Measurements from ENCODE around the gene TPP1.

TPP1 gene

DNA sequence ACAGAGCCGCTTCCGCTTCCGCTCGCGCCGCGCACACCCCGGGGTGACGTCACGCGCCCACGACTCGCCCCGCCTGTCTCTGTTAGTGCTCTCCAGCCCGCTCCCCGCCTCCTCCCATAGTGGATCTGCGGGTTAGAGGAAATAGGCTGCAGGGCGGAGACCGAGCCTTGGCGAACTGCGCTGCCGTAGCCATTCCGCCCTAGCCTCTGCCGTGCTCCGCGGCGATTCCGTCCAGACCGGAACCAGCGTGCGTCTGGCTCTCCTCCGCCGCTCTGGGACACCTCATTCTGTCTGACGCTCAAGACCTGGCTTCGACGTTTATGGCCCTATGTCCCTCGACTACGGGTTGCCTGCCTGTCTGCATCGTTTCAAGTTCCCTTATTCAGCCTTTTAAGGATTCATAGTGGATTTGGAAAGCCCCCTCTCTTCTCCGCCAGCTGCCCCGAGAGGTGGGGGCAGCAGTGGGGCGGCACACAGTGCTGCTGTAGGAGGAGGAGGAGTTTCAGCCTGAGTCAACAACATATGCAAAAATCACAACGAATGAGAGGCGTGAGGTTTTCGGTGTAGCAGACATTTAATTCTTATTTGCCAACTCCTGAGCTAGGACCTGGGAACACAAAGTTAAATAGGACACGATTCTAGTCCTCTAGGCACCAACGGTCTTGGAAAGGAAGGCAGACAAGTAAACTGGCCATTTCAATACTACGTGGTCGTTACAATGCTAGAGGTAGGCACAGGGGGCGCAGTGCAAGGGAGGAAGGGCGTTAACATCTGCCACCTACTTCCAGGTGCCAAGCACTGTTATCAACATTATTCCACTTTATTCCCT lies 6.8 kb downstream of the TPP1 start, which contains the start of gene TAF10:
TAF10 (minus strand) TSS at position 4 of the 829 bp plus-strand sequence. CDS start 27 bp downstream, outside the sequence.
- TF ChIP-seq, protein P1, sequence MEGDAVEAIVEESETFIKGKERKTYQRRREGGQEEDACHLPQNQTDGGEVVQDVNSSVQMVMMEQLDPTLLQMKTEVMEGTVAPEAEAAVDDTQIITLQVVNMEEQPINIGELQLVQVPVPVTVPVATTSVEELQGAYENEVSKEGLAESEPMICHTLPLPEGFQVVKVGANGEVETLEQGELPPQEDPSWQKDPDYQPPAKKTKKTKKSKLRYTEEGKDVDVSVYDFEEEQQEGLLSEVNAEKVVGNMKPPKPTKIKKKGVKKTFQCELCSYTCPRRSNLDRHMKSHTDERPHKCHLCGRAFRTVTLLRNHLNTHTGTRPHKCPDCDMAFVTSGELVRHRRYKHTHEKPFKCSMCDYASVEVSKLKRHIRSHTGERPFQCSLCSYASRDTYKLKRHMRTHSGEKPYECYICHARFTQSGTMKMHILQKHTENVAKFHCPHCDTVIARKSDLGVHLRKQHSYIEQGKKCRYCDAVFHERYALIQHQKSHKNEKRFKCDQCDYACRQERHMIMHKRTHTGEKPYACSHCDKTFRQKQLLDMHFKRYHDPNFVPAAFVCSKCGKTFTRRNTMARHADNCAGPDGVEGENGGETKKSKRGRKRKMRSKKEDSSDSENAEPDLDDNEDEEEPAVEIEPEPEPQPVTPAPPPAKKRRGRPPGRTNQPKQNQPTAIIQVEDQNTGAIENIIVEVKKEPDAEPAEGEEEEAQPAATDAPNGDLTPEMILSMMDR (IDR thresholded peaks at IDR 0.05; ENCODE audit: low read depth, low read length), result peak; percentile 36
- peaks cover 1% of the 10 kb centered on the region; the same call in 1 of the 2 replicates for H3K4me1 ChIP-seq
- no peaks in the 10 kb centered on the region for H3K9me3 ChIP-seq
- no peaks in the 10 kb centered on the region for H3K27me3 ChIP-seq
- peak; percentile 93 for DNase-seq
- H3K4me3 ChIP-seq (ENCODE audit: low read depth, low read length), result peak within 1 kb of the TSS; percentile 72
- peaks cover 9% of the 10 kb centered on the region for H3K36me3 ChIP-seq

DNA sequence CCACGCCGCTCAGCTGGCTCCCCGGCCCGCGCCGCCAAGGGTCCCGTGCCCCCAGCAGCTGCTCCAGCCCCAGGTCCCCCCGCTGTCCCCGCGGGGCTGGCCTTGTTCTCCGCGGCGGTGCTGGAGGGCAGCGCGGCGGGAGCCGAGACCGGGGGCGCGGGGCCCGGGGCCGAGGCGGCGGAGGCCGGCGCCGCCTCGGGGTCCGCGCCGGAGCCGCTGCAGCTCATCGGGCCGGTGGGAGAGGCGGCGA lies 7.3 kb downstream of the TPP1 start:
- no peaks in the 10 kb centered on the region for H3K27me3 ChIP-seq
- peaks cover 9% of the 10 kb centered on the region for H3K36me3 ChIP-seq

DNA sequence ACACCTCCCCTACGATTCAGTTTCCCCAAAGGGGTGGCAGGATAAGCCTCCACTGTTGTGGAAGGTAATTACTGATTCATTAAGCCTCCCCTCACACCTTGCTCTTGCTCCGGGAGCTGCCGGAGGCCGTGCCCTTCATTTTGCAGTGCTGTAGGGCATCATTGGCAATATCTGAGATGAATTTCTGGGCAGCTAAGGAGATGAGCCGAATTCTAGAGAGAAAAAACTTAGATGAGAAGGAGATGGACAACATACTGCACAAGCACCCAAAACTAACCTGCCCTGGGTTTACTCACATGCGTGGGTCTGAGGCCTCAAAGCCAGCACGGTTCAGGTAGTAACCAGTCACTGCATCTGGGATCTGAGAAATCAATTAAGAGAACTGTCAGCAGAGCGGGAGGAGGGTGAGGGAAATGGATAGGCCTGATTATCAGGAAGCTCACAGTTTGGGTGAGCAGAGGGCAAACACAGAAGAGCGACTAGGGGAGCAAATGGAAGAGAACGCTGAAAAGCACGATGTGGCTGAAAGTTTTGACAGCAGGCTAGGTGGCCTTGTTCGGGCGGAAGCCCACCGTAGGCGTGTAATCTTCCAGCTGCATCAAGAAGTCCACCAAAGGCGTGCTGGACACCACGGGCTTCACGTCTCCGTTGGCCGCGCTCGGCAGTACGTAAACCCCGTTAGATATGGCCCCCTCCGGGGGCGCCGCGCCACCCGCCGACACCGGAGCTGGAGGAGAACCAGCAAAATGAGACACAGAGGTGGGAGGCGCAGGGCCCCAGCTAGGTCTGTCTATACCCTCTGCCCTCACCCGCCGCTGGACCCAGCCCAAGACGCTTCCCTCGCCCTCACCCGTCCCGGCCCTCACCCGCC lies 7.9 kb downstream of the TPP1 start:
- no peak for DNase-seq
- H3K36me3 ChIP-seq, result peaks cover 9% of the 10 kb centered on the region
- H3K27me3 ChIP-seq, result no peaks in the 10 kb centered on the region
- TF ChIP-seq, protein P1 (IDR thresholded peaks at IDR 0.05; ENCODE audit: low read depth, low read length), result no peak
- no peaks in the 10 kb centered on the region for H3K9me3 ChIP-seq
- peaks cover 8% of the 10 kb centered on the region for H3K4me1 ChIP-seq
- peak overlapping the region; percentile 71 for H3K4me3 ChIP-seq (ENCODE audit: low read depth, low read length)

More for the DNA sequence above, 7.3 kb downstream of the TPP1 start:
- Histone ChIP-seq H3K4me1 (peaks cover 4% of the 10 kb centered on the region; the same call in 1 of the 2 replicates), H3K4me3 (ENCODE audit: low read depth, low read length) (peak overlapping the region; percentile 71), H3K9me3 (no peaks in the 10 kb centered on the region)
- TF ChIP-seq, protein P1 (IDR thresholded peaks at IDR 0.05; ENCODE audit: low read depth, low read length), result no peak
- DNase-seq, result no peak

DNA sequence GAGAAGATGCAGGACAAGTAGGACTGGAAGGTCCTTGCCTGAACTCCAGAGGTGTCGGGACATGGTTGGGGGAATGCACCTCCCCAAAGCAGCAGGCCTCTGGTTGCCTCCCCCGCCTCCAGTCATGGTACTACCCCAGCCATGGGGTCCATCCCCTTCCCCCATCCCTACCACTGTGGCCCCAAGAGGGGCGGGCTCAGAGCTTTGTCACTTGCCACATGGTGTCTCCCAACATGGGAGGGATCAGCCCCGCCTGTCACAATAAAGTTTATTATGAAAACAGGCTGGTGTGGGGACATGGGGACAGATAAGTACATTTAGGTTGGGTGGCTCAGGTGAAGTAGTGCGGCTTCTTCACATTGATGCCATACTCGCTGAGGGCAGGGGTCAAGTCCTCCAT lies 8.6 kb downstream of the TPP1 start:
- Histone ChIP-seq H3K4me1 (peaks cover 8% of the 10 kb centered on the region), H3K36me3 (peaks cover 9% of the 10 kb centered on the region), H3K27me3 (no peaks in the 10 kb centered on the region), H3K4me3 (ENCODE audit: low read depth, low read length) (no peak overlapping the region; the same call in 1 of the 2 replicates), H3K9me3 (no peaks in the 10 kb centered on the region)
- TF ChIP-seq, protein P1 (IDR thresholded peaks at IDR 0.05; ENCODE audit: low read depth, low read length), result no peak
- no peak for DNase-seq

DNA sequence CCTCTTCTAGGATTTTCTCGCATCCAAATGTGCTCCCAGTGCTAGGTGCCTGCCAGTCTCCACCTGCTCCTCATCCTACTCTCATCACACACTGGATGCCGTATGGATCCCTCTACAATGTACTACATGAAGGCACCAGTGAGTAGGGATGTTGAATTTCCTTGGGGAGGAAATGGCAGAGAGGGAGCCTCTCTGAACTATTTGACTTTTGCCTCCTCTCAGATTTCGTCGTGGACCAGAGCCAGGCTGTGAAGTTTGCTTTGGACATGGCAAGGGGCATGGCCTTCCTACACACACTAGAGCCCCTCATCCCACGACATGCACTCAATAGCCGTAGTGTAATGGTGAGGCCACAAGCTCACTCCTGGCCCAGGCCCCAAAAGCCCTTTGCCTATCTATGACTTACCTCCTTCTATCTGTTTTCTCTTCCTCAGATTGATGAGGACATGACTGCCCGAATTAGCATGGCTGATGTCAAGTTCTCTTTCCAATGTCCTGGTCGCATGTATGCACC lies 9.7 kb downstream of the TPP1 start:
- H3K9me3 ChIP-seq, result no peaks in the 10 kb centered on the region
- TF ChIP-seq, protein P1 (IDR thresholded peaks at IDR 0.05; ENCODE audit: low read depth, low read length), result no peak
- peaks cover 9% of the 10 kb centered on the region for H3K36me3 ChIP-seq
- H3K27me3 ChIP-seq, result no peaks in the 10 kb centered on the region
- no peak overlapping the region for H3K4me3 ChIP-seq (ENCODE audit: low read depth, low read length)
- peaks cover 8% of the 10 kb centered on the region for H3K4me1 ChIP-seq
- DNase-seq, result no peak

Measured in BE2C (cell line).